Fibroblast of lung (primary cell): Measurements from ENCODE around the gene NLGN4X. TPM values are rescaled to one million over a fixed set of nuclear protein-coding genes. Genes with fewer than 3 reads are reported as not detected.

Experiments
- DNase-seq, 2 donors: peaks; one replicate each; pipeline versions ENCODE4 v3.0.0 to v3.0.0-alpha.2; 2010; ENCODE audit warnings: low read depth in 2 of 2
- H2AFZ ChIP-seq: 2 replicates; pipeline ENCODE4 v1.5.1; 2012; ENCODE audit warnings: low read length, control low read depth, inconsistent platforms
- H3K27ac ChIP-seq: 2 replicates; pipeline ENCODE4 v1.5.1; 2011; ENCODE audit warnings: low read length, control low read depth; ENCODE audit not compliant: insufficient read depth
- H3K27me3 ChIP-seq: 2 replicates; pipeline ENCODE4 v1.5.1; 2011; ENCODE audit warnings: mild to moderate bottlenecking, low read length; ENCODE audit not compliant: control insufficient read depth, insufficient read depth
- H3K36me3 ChIP-seq: 2 replicates; pipeline ENCODE4 v1.5.1; 2011; ENCODE audit warnings: low read length; ENCODE audit not compliant: control insufficient read depth, insufficient read depth
- H3K4me1 ChIP-seq: 2 replicates; pipeline ENCODE4 v1.5.1; 2011; ENCODE audit warnings: low read length; ENCODE audit not compliant: control insufficient read depth, insufficient read depth; ENCODE audit errors: extremely low read depth
- H3K4me2 ChIP-seq: 2 replicates; pipeline ENCODE4 v1.5.1; 2011; ENCODE audit warnings: low read length, control low read depth; ENCODE audit not compliant: insufficient read depth; ENCODE audit errors: extremely low read depth
- H3K4me3 ChIP-seq, 4 experiments: fragments of 200-600 bp in 1 of 4; sonication (generic) in 1 of 4; replicated peaks in 1 of 4; 2 replicates each; pipeline ENCODE4 v1.5.1; 2011 to 2016; ENCODE audit warnings: low read length in 4 of 4, low read depth in 3 of 4, mild to moderate bottlenecking in 3 of 4, control low read depth in 2 of 4, inconsistent platforms in 1 of 4, mixed read lengths in 1 of 4; ENCODE audit not compliant: insufficient read depth in 1 of 4; ENCODE audit errors: control extremely low read depth in 1 of 4
- H3K79me2 ChIP-seq: 2 replicates; pipeline ENCODE4 v1.5.1; 2012; ENCODE audit warnings: mild to moderate bottlenecking, low read length, inconsistent platforms; ENCODE audit not compliant: control insufficient read depth, insufficient read depth
- H3K9ac ChIP-seq: 2 replicates; pipeline ENCODE4 v1.5.1; 2011; ENCODE audit warnings: mild to moderate bottlenecking, low read length, control low read depth; ENCODE audit not compliant: insufficient read depth
- H3K9me3 ChIP-seq: 2 replicates; pipeline ENCODE4 v1.5.1; 2012; ENCODE audit warnings: low read depth, low read length; ENCODE audit not compliant: control insufficient read depth, insufficient read depth
- H4K20me1 ChIP-seq: 2 replicates; pipeline ENCODE4 v1.5.1; 2011; ENCODE audit warnings: low read length; ENCODE audit not compliant: control insufficient read depth, insufficient read depth; ENCODE audit errors: extremely low read depth
- EZH2 ChIP-seq: IDR thresholded peaks from 2 replicates; pipeline ENCODE4 v1.5.1; 2012; ENCODE audit warnings: low read length, control low read depth, mild to moderate bottlenecking; ENCODE audit errors: missing control alignments
- polyA plus RNA-seq, 2 donors: library from polyadenylated mRNA; depleted of rRNA in 1 of 2; stranded (reverse) in 1 of 2; unstranded in 1 of 2; fragments of >200 nt; gene quantifications; 2 replicates each; pipeline ENCODE4 v1.2.1, GENCODE V29; 2011 to 2012; ENCODE audit warnings: missing spikeins in 1 of 2
- total RNA-seq: library from RNA; depleted of rRNA; stranded (reverse); fragments of >200 nt; gene quantifications from 2 replicates; pipeline ENCODE4 v1.2.1, GENCODE V29; 2014
- TF ChIP-seq, protein P1 (sequence below), 2 donors: IDR thresholded peaks in 1 of 2; conservative IDR thresholded peaks in 1 of 2; 1 replicate in 1 of 2; 2 replicates in 1 of 2; pipeline ENCODE4 v1.5.1; 2011 to 2012; ENCODE audit warnings: low read length in 2 of 2, control low read depth in 1 of 2, inconsistent platforms in 1 of 2, low read depth in 1 of 2, mild to moderate bottlenecking in 1 of 2

NLGN4X gene
- total and polyA plus RNA-seq, 2 donors (not counting 1 experiment from before 2014, with no cell fraction given) = 0.16 TPM; not detected in 1

DNA sequence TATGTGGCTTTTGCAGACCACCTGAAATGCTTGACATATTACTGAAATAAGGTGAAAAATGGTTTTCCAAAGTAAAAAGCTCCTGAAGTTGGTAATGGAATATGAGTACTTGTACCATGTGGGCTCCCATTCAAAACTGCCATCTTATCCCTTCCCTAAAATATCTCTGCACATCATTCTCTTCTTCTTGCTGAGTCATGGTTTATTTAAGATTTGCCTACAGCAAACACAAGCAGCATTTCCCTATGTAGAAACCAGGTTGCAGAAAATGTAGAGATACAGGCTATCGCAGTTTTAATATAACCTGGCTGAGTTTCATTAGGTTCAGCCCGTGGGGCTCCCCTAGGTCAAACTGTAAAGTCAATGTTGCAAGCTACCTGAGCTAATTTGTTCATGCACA lies 270.1 kb downstream of the NLGN4X start:
- no peaks in the 10 kb centered on the region for H3K79me2 ChIP-seq
- no peaks in the 10 kb centered on the region for H3K36me3 ChIP-seq
- no peak overlapping the region for H3K27ac ChIP-seq
- no peaks in the 10 kb centered on the region for H3K4me1 ChIP-seq
- H3K9me3 ChIP-seq = no peaks in the 10 kb centered on the region
- no peak overlapping the region for H3K9ac ChIP-seq
- no peaks in the 10 kb centered on the region for H3K27me3 ChIP-seq
- no peak overlapping the region for H3K4me2 ChIP-seq
- no peak overlapping the region for H3K4me3 ChIP-seq
- no peak for TF ChIP-seq EZH2
- no peak overlapping the region for H2AFZ ChIP-seq
- H4K20me1 ChIP-seq = no peaks in the 10 kb centered on the region
- no peak for DNase-seq

DNA sequence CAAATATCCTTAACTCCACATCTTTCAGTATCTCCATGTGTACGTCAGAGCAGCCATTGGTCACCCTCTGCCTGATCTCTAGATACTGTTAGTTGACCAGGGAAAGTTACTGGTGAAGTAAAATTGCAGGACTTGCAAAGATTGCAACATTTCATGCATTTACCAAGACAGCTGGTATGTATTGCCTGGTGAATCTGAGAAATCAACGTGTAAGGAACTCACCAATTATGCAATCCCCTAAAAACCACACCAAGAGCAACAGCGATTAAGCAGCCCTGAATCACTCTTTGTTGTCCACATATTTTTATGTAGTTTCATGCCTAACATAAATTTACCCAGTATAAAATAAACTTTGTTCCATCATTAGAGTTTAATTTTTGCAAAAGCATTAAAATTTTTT lies 271.2 kb downstream of the NLGN4X start:
- Histone ChIP-seq H3K4me1 (no peaks in the 10 kb centered on the region), H3K9me3 (no peaks in the 10 kb centered on the region), H3K27ac (no peak overlapping the region), H3K27me3 (no peaks in the 10 kb centered on the region), H3K9ac (no peak overlapping the region), H3K36me3 (no peaks in the 10 kb centered on the region), H3K79me2 (no peaks in the 10 kb centered on the region), H2AFZ (no peak overlapping the region), H4K20me1 (no peaks in the 10 kb centered on the region), H3K4me2 (no peak overlapping the region), H3K4me3 (no peak overlapping the region)
- peak in 1 of 2 donors; percentile 85 for DNase-seq
- no peak for TF ChIP-seq EZH2
- TF ChIP-seq, protein P1, sequence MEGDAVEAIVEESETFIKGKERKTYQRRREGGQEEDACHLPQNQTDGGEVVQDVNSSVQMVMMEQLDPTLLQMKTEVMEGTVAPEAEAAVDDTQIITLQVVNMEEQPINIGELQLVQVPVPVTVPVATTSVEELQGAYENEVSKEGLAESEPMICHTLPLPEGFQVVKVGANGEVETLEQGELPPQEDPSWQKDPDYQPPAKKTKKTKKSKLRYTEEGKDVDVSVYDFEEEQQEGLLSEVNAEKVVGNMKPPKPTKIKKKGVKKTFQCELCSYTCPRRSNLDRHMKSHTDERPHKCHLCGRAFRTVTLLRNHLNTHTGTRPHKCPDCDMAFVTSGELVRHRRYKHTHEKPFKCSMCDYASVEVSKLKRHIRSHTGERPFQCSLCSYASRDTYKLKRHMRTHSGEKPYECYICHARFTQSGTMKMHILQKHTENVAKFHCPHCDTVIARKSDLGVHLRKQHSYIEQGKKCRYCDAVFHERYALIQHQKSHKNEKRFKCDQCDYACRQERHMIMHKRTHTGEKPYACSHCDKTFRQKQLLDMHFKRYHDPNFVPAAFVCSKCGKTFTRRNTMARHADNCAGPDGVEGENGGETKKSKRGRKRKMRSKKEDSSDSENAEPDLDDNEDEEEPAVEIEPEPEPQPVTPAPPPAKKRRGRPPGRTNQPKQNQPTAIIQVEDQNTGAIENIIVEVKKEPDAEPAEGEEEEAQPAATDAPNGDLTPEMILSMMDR (conservative IDR thresholded peaks at IDR 0.05 in 1 of 2, IDR thresholded peaks at IDR 0.05 in 1 of 2; ENCODE audit: low read depth in 1 of 2, low read length in 2 of 2) = no peak

DNA sequence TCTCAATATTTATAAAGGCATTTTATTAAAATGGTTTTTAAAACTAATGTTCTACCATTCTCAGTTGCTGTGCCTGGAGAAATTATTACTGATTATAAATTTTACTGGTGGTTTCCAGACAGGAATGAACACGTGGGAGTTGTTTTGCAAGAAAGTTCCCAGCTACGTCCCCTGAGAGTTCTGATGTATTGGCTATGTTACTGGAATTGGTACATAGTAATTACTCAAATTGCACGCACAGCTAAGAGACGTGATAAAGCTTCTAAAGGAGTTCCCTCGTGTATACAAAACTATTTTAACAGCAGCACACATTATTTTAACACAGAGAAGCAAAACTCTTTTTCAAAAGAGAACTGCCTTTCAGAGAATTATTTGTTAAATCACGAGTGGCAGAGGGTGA lies 292.2 kb downstream of the NLGN4X start:
- no peaks in the 10 kb centered on the region for H3K9me3 ChIP-seq
- H3K4me3 ChIP-seq = no peak overlapping the region
- no peak overlapping the region for H2AFZ ChIP-seq
- no peaks in the 10 kb centered on the region for H3K79me2 ChIP-seq
- TF ChIP-seq, protein P1 (conservative IDR thresholded peaks at IDR 0.05 in 1 of 2, IDR thresholded peaks at IDR 0.05 in 1 of 2; ENCODE audit: low read depth in 1 of 2, low read length in 2 of 2) = no peak
- no peak for TF ChIP-seq EZH2
- no peaks in the 10 kb centered on the region for H3K4me1 ChIP-seq
- H3K4me2 ChIP-seq = no peak overlapping the region
- no peaks in the 10 kb centered on the region for H3K36me3 ChIP-seq
- peak in 1 of 2 donors; percentile 55 for DNase-seq
- no peaks in the 10 kb centered on the region for H4K20me1 ChIP-seq
- no peaks in the 10 kb centered on the region for H3K27me3 ChIP-seq
- no peak overlapping the region for H3K27ac ChIP-seq
- H3K9ac ChIP-seq = no peak overlapping the region
